Measurements from ENCODE around the gene ALPG.
"Not testable (repeated sequence)": the region's sequence is repeated elsewhere in the genome, so short reads cannot be mapped to it uniquely, and the experiment has no call there.

The ALPG gene

DNA sequence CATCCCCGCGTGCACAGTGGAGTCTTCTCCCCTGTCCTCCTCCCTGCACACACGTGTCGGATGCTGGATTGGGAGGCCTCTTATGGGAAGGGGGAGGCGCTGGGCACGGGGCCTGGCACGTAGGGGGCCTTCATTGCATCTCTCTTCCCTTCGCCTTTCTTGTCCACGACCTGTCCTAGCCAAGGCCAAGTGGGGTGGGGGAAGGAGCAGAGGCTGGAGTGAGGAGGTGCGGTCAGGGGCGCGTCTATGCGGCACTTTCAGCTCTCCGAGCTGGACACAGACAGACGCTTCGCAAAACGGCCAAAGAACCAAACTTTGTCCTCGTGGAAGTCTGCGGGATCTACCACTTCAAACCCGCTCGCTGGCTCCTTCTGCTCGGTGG lies 13.4 kb downstream of the ALPG start:
- no peak for DNase-seq (ENCODE audit: low read depth)

DNA sequence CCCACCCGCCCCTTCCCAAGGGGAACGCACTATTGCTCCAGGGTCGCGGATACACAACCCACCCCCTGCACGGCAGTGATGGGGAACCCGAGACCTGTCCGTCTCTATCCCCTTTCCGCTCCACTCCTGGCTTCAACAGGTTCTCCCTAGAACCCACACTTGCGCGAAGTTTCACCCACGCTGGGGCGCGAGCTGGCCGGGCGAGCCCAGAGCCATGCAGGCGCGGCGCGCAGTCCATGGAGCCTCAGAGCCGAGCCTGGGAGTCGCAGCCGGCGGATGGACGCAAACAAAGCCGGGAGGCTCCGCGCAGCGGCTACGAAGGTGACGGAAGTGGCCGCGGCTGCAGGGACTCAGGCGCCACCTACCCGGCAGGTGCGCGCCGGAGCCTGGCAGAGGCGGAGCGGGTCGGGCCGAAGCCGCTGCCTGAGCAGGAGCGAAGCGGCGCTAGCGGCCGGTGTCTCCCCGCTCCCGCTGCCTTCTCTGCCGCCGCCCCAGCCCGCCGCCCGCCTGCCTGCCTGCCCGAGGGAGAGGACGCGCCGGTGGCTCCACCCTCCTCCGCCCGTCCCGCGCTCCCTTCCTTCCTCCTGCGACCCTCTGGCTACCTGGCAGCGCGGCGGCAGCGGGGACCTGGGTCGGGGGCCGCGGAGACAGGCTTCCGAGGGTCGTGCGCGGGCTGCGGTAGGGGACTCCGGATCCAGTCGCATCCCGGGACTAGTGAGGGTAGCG lies 14.0 kb downstream of the ALPG start:
- no peak for DNase-seq (ENCODE audit: low read depth)

DNA sequence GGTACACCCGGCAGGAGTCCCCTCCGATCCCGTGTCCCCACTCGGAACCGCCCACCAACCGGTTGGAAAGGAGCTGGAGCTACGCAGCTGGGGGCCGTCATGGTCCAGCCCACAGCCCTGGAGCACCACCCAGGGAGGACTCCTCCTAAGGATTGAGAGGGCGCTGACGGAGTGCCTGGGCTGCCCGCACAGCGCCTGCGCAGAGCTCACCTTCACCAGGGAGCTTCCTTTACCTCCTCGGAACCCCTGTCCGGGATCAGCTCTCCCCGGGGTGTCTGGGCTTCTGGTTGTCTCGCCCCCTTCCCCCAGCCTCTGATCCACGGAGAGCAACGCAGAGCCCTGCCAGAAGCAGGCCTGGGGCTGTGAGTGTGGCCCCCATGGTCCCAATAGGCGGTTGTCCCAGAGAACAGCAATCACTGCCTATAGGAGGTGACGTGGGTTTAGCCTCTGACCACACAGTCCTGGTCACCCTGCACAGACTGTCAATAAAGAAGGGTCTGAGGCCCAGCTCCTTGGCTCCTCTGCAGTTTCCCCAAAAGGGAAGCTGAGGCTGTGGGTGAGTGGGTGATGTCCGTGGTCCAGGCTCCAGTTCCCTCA lies 14.6 kb downstream of the ALPG start:
- no peak for DNase-seq (ENCODE audit: low read depth)

DNA sequence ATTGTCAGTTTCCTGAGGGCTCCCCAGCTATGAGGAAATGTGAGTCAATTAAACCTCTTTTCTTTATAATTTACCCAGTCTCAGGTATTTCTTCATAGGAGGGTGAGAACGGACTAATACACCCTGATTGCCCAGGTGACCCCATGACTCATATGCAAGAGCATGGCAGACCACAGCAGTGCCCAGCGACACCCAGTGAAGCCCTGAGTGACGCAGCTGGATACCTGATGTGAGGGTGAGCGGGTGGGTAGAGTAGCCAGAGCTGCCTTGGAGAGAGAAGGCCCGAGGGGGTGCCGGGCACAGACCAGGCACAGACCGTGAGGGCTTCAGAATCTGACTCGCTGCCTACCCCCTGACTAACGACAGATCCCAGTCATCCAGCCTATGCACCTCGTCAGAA lies 15.4 kb downstream of the ALPG start:
- no peak for DNase-seq (ENCODE audit: low read depth)

DNA sequence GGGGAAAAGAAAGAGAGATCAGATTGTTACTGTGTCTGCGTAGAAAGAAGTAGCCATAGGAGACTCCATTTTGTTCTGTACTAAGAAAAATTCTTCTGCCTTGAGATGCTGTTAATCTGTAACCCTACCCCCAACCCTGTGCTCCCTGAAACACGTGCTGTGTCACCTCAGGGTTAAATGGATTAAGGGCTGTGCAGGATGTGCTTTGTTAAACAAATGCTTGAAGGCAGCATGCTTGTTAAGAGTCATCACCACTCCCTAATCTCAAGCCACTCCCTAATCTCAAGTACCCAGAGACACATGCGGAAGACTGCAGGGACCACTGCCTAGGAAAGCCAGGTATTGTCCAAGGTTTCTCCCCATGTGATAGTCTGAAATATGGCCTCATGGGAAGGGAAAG lies 16.4 kb downstream of the ALPG start:
- not testable (repeated sequence) for DNase-seq (ENCODE audit: low read depth)

DNA sequence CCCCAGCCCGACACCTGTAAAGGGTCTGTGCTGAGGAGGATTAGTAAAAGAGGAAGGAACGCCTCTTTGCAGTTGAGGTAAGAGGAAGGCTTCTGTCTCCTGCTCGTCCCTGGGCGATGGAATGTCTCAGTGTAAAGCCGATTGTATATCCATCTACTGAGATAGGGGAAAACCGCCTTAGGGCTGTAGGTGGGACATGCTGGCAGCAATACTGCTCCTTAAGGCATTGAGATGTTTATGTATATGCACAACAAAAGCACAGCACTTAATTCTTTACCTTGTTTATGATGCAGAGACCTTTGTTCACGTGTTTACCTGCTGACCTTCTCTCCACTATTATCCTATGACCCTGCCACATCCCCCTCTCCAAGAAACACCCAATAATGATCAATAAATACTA lies 16.8 kb downstream of the ALPG start:
- DNase-seq (ENCODE audit: low read depth): not testable (repeated sequence)

DNA sequence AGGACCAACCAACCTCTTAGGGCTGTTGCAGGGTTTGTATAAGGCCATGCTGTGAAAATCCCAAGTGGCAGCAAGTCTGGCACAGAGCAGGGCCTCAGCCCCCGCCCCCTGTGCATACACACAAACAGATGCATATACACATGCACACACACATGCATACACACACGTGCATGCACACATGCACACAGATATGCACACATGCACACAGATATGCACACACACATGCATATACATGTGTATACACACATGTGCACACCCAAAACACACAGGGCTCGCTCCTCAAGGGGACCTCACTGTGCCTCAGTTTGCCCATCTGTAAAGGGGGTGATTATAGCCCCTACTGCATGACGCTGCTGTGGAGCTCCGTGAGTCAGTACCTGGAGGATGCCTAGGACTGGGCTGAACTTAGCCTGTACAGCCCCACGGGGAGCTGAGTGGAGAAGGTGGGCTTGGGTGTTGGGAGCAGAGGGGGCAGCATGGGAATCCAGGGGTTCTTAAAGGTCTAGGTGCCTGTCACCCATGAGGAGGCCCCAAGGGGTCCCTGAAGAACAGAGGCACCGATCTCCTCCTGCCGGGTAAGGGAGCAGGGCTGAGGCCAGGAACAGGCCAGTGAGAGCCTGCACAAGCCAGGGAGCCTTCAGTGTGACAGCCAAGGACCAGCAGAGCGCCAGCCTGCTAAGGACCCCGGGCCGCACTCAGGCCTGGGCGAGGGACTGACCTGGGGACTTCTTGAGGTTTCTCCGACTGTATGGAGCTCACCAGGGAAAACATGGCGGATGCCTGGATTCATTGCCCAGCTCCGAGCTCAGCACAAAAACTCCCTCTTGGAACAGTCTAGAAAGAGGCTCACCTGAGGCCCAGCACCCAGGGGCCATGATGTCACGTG lies 25.3 kb downstream of the ALPG start:
- DNase-seq (ENCODE audit: low read depth): no peak

DNA sequence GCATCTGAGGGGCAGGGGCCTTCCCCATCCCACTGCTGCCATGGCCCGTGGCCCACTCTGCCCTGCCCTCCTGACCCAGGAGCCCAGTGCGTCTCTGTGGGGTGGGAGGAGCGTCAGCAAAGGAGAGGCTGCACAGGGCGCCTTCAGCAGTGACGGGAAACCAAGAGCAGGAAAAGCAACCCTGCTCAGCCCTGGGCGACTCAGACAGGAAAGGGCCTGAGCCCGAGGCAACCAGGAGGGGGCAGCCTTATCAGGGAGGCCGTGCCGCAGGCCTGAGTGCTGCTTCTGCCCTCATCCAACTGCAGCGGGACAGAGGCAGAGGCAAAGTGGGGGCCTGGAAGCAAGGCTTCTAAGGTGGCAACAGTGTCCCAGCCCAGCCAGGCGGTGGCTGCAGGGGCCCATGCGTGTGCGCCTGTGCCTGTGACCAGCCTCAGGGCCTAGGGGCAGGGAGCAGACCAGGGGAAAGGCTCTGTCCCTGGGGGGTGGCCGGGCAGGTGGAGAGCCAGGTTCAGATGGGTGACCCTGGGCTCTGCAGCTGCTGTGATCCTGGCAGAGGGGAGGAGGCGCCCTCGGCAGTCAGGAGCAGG lies 26.0 kb downstream of the ALPG start:
- DNase-seq (ENCODE audit: low read depth): no peak

DNA sequence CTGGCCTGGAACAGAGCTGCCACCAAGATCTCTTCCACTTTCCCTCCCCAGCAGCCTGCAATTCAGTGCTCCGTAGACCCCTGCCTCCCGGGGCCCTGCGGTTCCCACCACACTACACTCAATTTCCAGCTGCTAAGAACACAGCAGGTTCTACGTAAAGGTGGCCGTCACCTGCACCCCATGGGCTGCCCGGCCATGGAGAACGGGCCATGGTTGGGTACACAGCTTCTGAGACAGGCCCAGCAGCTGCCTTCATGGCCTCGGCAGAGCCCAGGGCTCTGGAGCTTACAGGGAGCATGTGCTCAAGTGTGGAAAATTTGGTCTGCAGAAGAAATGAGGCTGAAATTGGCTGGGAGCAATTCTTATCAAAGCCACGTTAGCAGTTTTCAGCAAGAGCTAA lies 27.0 kb downstream of the ALPG start:
- DNase-seq (ENCODE audit: low read depth): not testable (repeated sequence)

DNA sequence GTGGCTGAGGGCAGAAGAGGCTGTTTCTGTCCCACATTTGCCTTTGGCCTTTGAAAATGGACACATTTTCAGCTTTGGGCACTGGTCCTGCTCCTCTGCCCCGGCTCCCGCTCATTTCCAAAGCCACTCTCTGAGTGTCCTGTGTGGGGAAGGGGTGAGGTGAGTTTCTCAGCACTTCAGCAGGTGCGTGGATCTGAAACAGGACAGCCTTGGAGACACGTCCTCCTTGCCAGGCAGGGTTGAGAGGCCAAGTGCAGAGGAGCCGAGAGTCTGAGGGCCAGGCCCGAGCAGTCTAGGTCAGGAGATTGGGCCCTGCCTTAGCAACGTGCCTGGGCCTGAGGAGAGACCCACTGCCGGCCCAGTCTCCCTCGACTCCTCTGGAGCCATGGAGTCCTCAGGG lies 27.4 kb downstream of the ALPG start:
- DNase-seq (ENCODE audit: low read depth): no peak

DNA sequence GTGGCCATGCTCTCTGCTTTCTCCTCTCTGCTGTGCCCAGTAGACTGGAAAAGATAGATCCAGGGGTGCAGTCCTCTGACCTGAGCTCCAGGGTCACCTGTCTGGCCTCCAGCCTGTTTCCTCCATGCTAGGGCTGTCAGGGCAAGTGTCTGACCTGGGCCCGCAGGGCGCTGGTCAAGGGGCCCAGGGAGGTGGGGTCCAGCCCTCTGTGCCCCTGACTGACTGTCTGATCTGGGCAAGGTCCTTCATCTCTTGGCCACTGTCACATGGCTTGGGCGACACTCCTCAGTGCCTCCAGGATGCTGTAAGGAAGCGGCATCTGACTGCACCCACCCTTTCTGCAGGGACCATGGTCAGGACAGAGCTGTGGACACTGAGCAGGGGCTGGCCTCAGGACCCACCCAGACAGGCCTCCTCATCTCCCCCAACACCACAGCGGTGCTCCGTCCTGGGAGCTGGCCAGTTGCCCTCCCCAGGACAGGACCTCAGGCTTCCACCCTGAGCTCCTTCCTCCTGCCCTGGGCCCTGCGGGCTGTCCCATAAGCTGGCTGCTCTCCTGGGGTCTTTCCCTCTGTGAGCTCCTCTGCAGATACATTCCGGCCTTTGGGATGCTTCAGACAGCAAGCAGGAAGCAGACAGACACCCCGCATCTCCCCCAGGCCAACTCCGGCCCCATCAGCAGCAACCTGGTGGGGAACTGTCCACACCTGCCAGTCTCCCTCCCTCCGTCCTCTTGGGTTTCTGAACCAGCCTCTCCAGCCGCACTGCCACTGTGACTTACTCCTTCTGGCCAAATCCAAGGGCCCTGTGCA lies 28.1 kb downstream of the ALPG start:
- no peak for DNase-seq (ENCODE audit: low read depth)

DNA sequence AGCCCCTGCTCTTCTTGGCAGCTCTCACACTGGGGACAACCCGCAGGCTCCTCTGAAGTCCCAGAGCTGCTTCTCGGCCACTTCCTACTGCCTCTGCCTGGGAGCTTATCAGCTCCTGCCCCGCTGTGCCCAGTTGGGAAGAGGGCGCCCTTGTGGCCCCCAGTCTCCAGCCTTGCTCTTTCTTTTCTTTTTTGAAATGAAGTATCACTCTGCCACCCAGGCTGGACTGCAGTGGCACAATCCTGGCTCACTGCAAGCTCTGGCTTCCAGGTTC lies 28.7 kb downstream of the ALPG start:
- DNase-seq (ENCODE audit: low read depth): no peak

DNA sequence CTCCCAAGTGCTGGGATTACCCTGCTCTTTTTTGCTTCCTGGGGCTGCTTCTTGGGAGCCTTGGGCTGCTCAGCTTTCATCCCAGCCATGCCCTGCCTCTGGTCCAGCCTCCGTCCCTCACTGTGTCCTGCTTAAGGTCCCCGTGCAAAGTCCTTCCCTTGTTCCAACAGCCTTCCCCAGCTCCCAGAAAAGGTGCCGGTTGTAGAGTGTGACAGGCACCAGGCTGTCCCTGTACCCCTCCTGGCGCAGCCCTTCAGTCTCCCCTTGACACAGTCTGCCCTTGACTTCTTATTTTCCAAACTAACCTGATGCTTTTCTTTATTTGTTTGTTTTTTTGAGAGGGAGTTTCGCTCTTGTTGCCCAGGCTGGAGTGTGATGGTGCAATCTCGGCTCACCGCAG lies 29.2 kb downstream of the ALPG start:
- no peak for DNase-seq (ENCODE audit: low read depth)

DNA sequence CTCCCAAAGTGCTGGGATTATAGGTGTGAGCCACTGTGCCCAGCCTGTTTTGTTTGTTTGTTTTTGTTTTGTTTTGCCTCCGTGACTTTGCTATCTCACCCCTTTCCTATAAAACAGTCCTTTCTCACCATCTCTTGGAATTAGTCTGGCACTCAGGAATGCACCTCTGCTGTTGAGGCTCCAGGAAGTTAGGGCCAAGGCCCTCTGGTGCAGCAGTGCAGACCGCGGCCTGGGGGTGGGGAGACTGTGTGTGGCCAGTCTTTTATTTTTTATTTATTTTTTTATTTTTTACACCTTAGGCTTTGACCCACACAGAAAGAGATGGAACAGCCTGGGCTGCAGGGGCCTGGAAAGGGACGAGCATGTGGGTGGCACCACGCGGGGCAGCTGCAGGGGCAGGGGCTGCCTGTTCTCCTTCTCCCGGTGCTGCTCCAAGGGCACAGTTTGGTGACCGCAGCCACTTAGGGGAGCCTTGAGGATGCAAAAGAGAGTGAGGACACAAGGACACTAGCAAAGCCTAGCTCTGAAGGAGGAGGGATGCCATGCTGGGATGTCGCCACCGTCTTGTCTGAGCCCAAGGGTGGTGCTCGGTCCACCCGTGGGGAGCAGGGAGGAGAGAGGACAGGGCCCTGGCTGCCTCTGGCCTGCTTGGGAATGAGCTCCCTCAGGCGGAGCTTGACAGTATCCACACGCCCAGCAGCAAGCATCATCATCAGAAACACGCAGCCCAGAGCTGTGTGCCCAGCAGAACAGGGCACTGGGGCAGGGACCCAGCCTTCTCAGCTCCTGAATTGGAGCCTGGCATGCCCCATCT lies 29.9 kb downstream of the ALPG start:
- DNase-seq (ENCODE audit: low read depth): no peak

DNA sequence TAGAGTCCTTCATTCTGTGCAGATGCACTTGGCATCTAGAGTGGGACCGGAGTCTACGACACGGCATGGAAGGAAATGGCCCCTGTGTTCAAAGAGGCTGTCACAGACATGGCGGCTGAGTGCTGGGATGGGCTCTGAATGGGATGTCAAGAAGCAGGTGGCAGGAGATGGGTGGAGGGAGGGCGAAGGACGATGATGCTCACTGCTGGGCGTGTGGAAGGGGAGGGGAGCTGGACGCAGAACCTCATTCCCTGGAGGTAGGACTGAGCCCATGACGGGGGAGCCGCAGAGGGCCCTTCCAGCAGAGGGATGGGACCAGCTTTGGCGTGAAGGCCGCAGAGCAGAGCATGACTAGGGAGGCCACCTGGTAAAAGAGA lies 30.5 kb downstream of the ALPG start:
- no peak for DNase-seq (ENCODE audit: low read depth)

DNA sequence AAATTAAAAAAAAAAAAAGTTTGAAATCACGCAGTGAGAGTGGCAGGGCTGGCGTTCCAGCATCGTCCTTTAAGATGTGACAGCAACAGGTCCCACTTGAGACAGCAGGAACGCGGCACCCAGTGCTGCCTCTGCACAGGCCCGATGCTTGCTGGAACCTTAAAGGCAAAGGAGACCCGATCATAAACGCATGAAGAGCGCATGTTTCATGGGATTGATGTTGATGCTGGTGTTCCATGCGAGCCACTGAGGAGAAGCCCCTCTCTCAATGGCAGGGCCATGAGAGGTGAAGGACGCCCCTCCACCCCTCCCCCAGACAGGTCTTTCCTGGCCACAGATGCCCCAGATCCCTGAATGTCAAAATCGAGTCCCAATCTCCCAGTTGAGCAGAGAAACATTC lies 31.4 kb downstream of the ALPG start:
- DNase-seq (ENCODE audit: low read depth): no peak

DNA sequence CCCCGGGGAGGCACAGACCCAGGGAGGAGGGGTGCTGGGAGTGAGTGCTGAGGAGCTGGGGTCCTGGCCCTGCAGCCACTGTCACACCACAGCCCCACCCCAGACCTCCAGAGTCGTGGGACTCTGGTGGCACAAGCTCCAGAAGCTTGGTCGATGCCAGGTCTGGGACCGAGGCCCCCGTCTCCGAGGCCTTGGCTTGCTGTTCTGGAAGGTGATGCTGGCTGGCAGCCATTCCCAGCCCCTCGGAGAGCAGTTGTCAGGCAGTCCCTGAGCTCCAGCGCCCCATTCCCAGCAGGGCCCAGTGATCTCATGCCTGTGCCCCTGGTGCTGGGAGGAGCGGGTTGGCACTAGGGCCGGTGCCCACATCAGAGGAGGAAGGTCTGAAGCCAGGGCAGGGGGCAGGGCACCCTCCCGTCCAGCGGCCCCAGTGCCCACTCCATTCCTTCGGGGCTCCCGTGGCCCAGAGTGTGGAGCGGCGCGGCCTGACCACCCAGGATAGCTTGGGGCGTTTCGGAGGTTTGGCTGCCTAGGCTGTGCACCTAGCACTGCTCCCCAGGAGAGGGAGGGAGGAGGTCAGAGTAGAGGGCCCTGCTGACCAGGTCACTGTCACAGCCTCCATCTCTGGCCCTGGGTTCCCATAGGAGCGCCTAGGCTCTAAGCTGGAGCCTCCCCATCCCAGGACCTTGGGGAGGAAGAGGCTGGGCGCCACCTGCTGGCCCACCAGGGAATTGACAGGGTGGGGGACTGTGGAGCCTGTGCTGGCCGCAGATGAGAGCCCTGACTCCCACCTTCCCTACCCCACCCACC lies 32.5 kb downstream of the ALPG start:
- DNase-seq (ENCODE audit: low read depth): no peak

DNA sequence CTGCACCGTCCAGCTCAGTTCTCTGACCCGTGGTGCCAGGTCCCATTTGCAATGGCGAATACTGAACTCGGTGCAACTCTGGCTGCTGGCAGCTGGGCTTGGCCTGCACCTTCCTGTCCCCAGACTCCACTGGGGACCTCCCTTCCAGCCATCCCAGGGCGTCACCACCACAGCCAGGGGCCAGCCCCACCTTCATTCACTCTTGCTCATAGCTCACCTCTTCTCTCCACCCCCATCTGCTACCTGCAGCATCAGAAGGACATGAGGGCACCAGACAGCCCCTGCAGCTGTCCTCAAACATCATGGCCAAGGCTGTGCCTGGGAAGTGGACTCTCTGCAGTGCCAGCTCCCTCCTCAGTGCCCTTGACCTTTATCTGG lies 33.1 kb downstream of the ALPG start:
- DNase-seq (ENCODE audit: low read depth): no peak

DNA sequence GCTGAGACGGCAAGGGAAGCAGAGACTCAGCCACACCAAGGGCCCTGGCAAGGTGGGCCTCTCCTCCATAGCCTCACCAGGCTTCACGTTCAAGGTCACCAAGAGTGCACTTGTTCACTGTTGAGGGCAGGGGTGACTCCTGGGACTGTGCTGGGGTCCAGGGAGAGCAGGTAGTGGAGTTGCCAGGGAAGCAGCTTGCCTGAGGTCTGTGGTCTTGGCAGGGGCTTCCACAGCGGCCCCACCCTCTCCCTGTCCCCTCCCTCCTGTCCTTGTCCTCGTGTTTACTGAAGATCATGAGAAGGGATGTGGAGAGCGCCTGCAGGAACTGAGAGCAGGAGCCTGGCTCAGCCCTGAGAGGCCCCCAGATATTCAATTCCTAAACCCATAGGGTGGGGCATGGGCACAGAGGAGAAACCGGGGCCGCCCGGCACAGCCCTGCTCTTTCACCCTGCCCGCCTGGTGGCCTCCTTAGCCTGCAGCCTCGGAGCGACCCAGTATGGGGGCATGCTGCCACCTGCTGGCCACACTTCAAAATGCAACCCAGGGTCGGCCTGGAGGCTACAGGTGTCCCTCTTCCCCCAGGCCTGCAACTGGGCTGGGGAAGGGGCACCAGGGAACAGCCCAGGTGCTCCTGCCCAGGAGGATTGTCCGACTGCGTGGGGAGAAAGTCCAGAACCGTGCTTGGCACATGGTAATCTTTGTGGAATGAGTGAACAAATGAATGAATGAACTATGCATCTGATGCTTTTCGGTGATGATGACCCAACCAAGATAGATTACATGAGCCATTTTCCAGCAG lies 33.8 kb downstream of the ALPG start:
- DNase-seq (ENCODE audit: low read depth): not testable (repeated sequence)
